Endodermal cell (in vitro differentiated cells): ENCODE results near the gene SLC15A3. TPM values are rescaled to one million over a fixed set of nuclear protein-coding genes. Genes with fewer than 3 reads are reported as not detected.

Experiments
- DNase-seq: peaks from one replicate; pipeline ENCODE4 v3.0.0-alpha.2; 2017
- H3K27ac ChIP-seq: 2 replicates; pipeline ENCODE4 v1.5.1; 2013; ENCODE audit warnings: mild to moderate bottlenecking, low read depth, low read length, moderate library complexity
- H3K27me3 ChIP-seq: 2 replicates; pipeline ENCODE4 v1.6.1; 2013; ENCODE audit warnings: mild to moderate bottlenecking, low read length, moderate library complexity; ENCODE audit not compliant: insufficient read depth, control insufficient read depth, poor library complexity, severe bottlenecking
- H3K36me3 ChIP-seq: 2 replicates; pipeline ENCODE4 v1.7.0; 2013; ENCODE audit warnings: mild to moderate bottlenecking, low read length, moderate library complexity; ENCODE audit not compliant: control insufficient read depth, insufficient read depth
- H3K4me1 ChIP-seq: one replicate; pipeline ENCODE4 v1.7.0; 2013; ENCODE audit warnings: low read length; ENCODE audit not compliant: control insufficient read depth, insufficient read depth
- H3K4me3 ChIP-seq: 2 replicates; pipeline ENCODE4 v1.5.1; 2013; ENCODE audit warnings: mild to moderate bottlenecking, low read length, moderate library complexity
- H3K9ac ChIP-seq: 2 replicates; pipeline ENCODE4 v1.6.1; 2013; ENCODE audit warnings: mild to moderate bottlenecking, low read length, moderate library complexity; ENCODE audit not compliant: poor library complexity, severe bottlenecking; ENCODE audit errors: extremely low read depth
- H3K9me3 ChIP-seq: 2 replicates; pipeline ENCODE4 v1.6.1; 2013; ENCODE audit warnings: mild to moderate bottlenecking, low read length, moderate library complexity; ENCODE audit not compliant: control insufficient read depth
- H3K27ac Mint-ChIP-seq: 2 replicates; pipeline ENCODE4 v1.8.0; 2020; ENCODE audit warnings: mixed read lengths
- H3K27me3 Mint-ChIP-seq: 2 replicates; pipeline ENCODE4 v1.8.0; 2021; ENCODE audit warnings: mild to moderate bottlenecking, mixed read lengths; ENCODE audit not compliant: insufficient read depth
- H3K36me3 Mint-ChIP-seq: 2 replicates; pipeline ENCODE4 v1.8.0; 2020; ENCODE audit warnings: low read depth, mixed read lengths
- H3K4me1 Mint-ChIP-seq: 2 replicates; pipeline ENCODE4 v1.8.0; 2020; ENCODE audit warnings: mixed read lengths
- H3K4me3 Mint-ChIP-seq: 2 replicates; pipeline ENCODE4 v1.8.0; 2020; ENCODE audit warnings: mild to moderate bottlenecking, moderate library complexity, mixed read lengths
- H3K9me3 Mint-ChIP-seq: 2 replicates; pipeline ENCODE4 v1.8.0; 2020; ENCODE audit warnings: mild to moderate bottlenecking, mixed read lengths
- WGBS, 2 experiments: methylation state at CpG; one replicate each; pipeline versions ENCODE4 v1.1.5 to v1.1.7; 2013; ENCODE audit warnings: missing lambda C conversion rate in 2 of 2, mixed read lengths in 1 of 2; ENCODE audit not compliant: insufficient coverage in 1 of 2, insufficient read length in 1 of 2; 5-methylcytosine and 5-hydroxymethylcytosine counted together
- total RNA-seq, 2 donors: library from RNA; stranded (reverse); fragmentation: NEBNext Ultra II Directional in 1 of 2; extraction: Animal tissue kit (Norgen Biotek cat#: 25700) in 1 of 2; gene quantifications; 2 replicates in 1 of 2; 3 replicates in 1 of 2; pipeline ENCODE4 v1.2.1, GENCODE V29; 2021
- TF ChIP-seq, protein P1 (sequence below): fragments of 200-600 bp; sonication (generic); conservative IDR thresholded peaks from 2 replicates; pipeline ENCODE4 v1.5.0; 2021; ENCODE audit warnings: antibody characterized with exemption, mild to moderate bottlenecking

SLC15A3 gene
- total RNA-seq, 2 donors from 2014 or later, result 1.4 to 1.6 TPM

DNA sequence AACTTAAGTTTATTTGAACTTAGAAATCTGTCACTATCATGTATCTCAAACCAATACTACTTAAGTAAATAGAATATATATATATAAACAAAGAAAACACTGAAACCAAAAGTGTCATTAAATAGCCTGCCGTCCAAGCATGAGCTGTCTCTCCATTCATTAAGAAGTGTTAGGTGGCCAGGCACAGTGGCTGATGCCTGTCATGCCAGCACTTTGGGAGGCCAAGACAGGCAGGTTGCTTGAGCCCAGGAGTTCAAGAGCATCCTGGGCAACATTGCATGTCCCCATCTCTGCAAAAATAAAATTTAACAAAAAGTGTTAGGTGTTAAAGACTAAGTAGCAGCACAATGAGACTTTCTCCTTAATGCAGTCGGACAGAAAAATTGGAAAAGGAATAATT is 33.5 kb upstream of the SLC15A3 start:
- Histone ChIP-seq H3K27me3 (peaks cover 7% of the 10 kb centered on the region), H3K27ac (no peak overlapping the region), H3K4me1 (no peaks in the 10 kb centered on the region), H3K4me3 (no peak overlapping the region), H3K36me3 (no peaks in the 10 kb centered on the region), H3K9ac (no peak overlapping the region), H3K9me3 (no peaks in the 10 kb centered on the region)
- 93 to 100% methylated on average over 1 to 2 of the region's 2 CpGs for WGBS, 2 experiments
- H3K4me1 Mint-ChIP-seq, result peaks cover 2% of the 10 kb centered on the region
- H3K9me3 Mint-ChIP-seq, result no peaks in the 10 kb centered on the region
- no peak overlapping the region for H3K27ac Mint-ChIP-seq
- TF ChIP-seq, protein P1, sequence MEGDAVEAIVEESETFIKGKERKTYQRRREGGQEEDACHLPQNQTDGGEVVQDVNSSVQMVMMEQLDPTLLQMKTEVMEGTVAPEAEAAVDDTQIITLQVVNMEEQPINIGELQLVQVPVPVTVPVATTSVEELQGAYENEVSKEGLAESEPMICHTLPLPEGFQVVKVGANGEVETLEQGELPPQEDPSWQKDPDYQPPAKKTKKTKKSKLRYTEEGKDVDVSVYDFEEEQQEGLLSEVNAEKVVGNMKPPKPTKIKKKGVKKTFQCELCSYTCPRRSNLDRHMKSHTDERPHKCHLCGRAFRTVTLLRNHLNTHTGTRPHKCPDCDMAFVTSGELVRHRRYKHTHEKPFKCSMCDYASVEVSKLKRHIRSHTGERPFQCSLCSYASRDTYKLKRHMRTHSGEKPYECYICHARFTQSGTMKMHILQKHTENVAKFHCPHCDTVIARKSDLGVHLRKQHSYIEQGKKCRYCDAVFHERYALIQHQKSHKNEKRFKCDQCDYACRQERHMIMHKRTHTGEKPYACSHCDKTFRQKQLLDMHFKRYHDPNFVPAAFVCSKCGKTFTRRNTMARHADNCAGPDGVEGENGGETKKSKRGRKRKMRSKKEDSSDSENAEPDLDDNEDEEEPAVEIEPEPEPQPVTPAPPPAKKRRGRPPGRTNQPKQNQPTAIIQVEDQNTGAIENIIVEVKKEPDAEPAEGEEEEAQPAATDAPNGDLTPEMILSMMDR, result no peak
- no peak overlapping the region for H3K4me3 Mint-ChIP-seq
- peaks cover 12% of the 10 kb centered on the region for H3K27me3 Mint-ChIP-seq
- no peaks in the 10 kb centered on the region for H3K36me3 Mint-ChIP-seq
- peak; percentile 15 for DNase-seq

GRCh38 chr11:60984636-60985035 is 32.7 kb upstream of the SLC15A3 start:
- Mint-ChIP-seq H3K9me3 (no peaks in the 10 kb centered on the region), H3K36me3 (no peaks in the 10 kb centered on the region), H3K27me3 (peaks cover 12% of the 10 kb centered on the region), H3K4me1 (peaks cover 2% of the 10 kb centered on the region), H3K4me3 (no peak overlapping the region), H3K27ac (no peak overlapping the region)
- peak; percentile 56 for DNase-seq
- no peak overlapping the region for H3K9ac ChIP-seq
- no peaks in the 10 kb centered on the region for H3K4me1 ChIP-seq
- TF ChIP-seq, protein P1, result no peak
- 69 to 75% methylated on average over 4 of the region's 4 CpGs for WGBS, 2 experiments
- no peaks in the 10 kb centered on the region for H3K36me3 ChIP-seq
- no peak overlapping the region for H3K4me3 ChIP-seq
- H3K27me3 ChIP-seq, result peaks cover 7% of the 10 kb centered on the region
- no peaks in the 10 kb centered on the region for H3K9me3 ChIP-seq
- no peak overlapping the region for H3K27ac ChIP-seq

DNA sequence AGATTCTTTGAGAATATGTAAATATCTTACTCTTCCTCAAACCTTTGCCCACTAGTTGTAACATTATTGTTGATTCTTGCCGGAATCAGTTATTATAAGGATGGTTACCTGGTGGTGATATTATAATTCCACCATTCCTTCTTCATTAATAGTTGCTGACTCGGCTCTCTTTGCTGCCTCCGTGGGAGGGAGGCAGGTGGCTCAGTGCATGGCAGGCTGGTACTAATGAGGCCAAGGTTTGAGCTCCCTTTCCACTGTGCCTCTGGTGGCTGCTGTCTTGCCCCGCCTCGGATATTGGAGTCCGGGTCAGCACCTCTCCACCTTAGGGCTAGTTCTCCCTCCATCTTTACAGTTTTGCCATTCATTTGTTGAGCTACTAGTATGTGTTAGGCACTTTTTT is 32.2 kb upstream of the SLC15A3 start:
- no peaks in the 10 kb centered on the region for H3K36me3 Mint-ChIP-seq
- H3K27me3 ChIP-seq, result peaks cover 7% of the 10 kb centered on the region
- DNase-seq, result peak; percentile 14
- 63 to 68% methylated on average over 5 of the region's 6 CpGs for WGBS, 2 experiments
- no peak overlapping the region for H3K9ac ChIP-seq
- TF ChIP-seq, protein P1, result no peak
- H3K27me3 Mint-ChIP-seq, result peaks cover 10% of the 10 kb centered on the region
- no peaks in the 10 kb centered on the region for H3K36me3 ChIP-seq
- H3K4me3 Mint-ChIP-seq, result no peak overlapping the region
- H3K27ac ChIP-seq, result no peak overlapping the region
- H3K4me1 Mint-ChIP-seq, result peaks cover 2% of the 10 kb centered on the region
- no peaks in the 10 kb centered on the region for H3K9me3 ChIP-seq
- no peak overlapping the region for H3K27ac Mint-ChIP-seq
- no peaks in the 10 kb centered on the region for H3K9me3 Mint-ChIP-seq
- H3K4me3 ChIP-seq, result no peak overlapping the region
- no peaks in the 10 kb centered on the region for H3K4me1 ChIP-seq
